Left ventricle myocardium superior (tissue), 1 donor: ENCODE data around the gene METRNL. TPM values are rescaled to one million over a fixed set of nuclear protein-coding genes. Genes with fewer than 3 reads are reported as not detected.
A peak's percentile ranks its signal among the peaks of the same experiment; 100 is the strongest.
"Not testable (repeated sequence)": the region's sequence is repeated elsewhere in the genome, so short reads cannot be mapped to it uniquely, and the experiment has no call there.

Experiments used
- ATAC-seq: fragments of 200-7000 bp; cut with Tn5 transposase; one replicate; pipeline ENCODE4 v1.9.1; 2020; ENCODE audit warnings: mild to moderate bottlenecking, moderate library complexity
- DNase-seq: peaks from one replicate; pipeline ENCODE4 v3.0.0-alpha.2; 2020
- intact Hi-C: fragments of 100-400 bp; cut with micrococcal nuclease; formaldehyde crosslinking; loops from one replicate; pipeline ENCODE4 v1.11.0; 2022
- total RNA-seq: library from RNA; stranded (reverse); fragmentation: NEBNext Ultra II Directional; extraction: Animal tissue kit (Norgen Biotek cat#: 25700); gene quantifications from one replicate; pipeline ENCODE4 v1.2.1, GENCODE V29; 2021
- donor health status: DM: no; HTN: yes; CAD: no; lungs with severe emphysema.

The METRNL gene
- total RNA-seq, 1 donor from 2014 or later, result 68.4 TPM

DNA sequence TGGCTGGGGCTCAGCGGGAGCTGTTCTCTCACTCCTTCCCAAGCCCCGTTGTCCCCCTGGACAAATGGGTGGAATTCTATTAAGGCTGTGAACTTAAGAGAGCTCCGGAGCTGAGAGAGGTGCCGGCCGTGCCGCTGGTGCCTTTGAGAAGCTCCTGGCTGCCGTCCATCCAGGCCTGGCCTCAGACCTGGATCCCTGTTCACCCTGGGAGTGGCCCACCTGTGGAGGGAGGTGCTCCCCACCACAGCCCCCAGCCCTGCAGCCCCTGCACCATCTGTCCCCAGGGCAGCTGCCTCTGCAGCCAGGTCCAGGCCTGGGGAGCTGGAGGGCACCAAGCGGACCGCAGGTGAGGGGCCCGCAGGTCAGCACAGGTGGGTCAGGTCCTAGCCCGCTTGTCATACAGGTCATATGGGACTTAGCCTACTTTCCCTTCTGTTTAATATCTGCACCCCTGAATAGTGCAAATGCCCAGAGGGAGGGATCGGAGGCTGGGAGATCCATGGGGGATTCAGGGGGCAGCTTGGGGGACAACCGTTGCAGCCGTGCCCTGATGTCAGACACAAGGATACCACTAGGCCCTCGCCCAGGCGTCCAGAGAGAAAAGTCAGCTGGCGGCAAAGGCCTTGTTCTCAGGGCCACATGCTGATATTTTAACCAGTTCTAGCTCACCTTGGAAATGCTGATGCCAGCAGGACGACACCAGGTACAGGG is 15.2 kb upstream of the METRNL start:
- DNase-seq, result peak; percentile 21
- intact Hi-C loops, result no loop called here
- no peak for ATAC-seq

DNA sequence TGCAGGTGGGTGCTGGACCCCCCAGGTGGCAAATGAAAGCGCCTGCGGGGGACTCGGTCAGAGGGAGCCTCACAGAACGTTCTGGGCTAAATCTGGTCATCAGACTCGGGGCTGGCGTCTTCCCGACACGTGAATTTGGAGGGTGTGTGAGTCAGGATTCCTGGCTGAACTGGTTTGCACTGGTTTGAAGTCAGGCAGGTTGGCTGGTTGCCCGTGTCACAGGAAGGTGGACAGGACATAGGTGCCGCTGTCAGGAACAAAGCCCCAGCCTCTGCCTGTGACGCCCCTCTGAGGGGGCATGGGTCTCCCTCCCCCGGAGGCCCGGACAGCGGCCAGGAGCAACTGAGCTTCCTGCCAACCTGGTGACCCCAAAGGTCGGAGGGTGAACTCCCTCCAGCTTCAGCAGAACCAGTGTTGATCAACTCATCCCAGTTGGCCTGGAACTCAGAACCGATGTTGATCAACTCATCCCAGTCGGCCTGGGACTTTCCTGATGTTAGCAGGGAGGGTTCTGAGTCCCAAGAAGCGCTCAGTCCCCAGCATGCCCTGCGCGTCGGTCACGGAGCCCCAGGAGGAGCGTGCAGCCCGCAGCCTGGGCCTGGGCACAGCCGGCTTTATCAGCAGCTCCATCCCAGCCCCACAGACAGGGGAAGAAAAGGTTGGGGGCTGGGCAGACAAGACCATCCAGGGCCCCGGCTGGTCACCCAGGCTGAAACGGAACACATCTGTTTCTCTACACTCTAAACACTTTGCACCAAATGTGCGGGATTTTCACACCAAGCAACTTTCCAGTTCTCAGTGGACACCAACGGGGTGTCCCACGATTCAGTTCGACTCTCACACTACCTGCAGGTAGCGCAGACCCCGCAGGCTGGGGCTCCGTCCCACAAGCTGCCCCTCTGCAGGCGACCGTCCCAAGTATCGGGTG is 14.4 kb upstream of the METRNL start:
- ATAC-seq (peak; percentile 50), DNase-seq (peak; percentile 63)

DNA sequence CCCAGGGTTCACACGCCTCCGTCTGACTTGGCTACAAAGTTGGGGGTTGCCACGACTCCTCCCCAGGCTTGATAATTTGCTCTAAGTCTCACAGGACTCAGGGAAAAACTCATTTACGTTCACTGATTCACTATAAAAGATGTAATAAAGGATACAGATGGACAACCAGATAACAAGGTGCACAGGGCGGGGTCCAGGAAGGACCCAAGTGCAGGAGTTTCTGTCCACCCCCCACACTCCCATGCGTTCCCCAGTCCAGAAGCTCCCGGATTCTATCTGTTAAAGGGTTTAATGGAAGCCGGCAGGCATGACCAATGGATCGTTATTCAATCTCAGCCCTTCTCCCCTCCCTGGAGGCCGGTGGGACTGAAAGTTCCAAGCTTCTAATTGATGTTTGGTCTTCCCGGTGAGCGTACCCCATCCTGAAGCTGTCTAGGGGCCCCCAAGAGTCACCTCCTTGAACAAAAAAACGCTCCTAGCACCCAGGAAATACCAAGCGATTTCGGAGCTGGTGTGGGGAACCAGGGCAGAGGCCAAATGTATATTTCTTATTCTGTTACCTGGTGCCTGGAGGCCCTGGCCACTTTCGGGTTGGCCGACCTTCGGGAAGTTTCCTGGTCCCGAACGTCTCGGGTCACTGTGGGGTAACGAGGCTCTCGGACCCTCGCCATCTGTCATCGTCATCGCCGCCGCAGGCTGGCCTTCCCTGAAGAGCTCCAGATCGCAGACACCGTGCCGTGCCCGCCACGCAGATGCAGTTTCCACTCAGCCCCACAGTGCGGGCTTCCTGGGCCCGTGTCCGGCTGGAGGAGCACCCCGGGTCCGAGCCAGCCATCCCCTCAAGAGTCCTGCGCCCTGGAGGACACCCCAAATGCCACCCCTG is 13.5 kb upstream of the METRNL start:
- intact Hi-C loops, result no loop called here
- DNase-seq (peak; percentile 23), ATAC-seq (no peak)

More for the DNA sequence above, 14.4 kb upstream of the METRNL start:
- intact Hi-C loops, result no loop called here

DNA sequence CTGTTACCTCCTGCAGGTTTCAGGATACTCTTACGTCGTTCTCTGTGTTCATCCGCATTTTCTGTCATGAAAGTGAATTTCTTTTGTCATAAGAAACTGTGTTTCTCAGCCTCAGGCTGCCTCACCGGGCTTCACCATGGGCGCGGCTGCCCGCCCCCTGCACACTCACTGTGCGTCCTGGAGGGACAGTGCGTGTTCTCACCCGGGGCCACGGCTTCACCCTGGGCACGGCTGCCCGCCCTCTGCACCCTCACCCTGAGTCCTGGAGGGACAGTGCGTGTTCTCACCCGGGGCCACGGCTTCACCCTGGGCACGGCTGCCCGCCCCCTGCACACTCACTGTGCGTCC is 12.9 kb upstream of the METRNL start:
- intact Hi-C loops, ATAC-seq, DNase-seq: not testable (repeated sequence)

- DNase-seq, result peak; percentile 22
- no peak for ATAC-seq
- intact Hi-C loops, result no loop called here
These were observed 12.2 kb upstream of the METRNL start for GRCh38 chr17:83067071-83067717.

- DNase-seq (peak; percentile 12), ATAC-seq (no peak)
- intact Hi-C loops, result no loop called here
These were observed 11.6 kb upstream of the METRNL start for GRCh38 chr17:83067718-83068261.

DNA sequence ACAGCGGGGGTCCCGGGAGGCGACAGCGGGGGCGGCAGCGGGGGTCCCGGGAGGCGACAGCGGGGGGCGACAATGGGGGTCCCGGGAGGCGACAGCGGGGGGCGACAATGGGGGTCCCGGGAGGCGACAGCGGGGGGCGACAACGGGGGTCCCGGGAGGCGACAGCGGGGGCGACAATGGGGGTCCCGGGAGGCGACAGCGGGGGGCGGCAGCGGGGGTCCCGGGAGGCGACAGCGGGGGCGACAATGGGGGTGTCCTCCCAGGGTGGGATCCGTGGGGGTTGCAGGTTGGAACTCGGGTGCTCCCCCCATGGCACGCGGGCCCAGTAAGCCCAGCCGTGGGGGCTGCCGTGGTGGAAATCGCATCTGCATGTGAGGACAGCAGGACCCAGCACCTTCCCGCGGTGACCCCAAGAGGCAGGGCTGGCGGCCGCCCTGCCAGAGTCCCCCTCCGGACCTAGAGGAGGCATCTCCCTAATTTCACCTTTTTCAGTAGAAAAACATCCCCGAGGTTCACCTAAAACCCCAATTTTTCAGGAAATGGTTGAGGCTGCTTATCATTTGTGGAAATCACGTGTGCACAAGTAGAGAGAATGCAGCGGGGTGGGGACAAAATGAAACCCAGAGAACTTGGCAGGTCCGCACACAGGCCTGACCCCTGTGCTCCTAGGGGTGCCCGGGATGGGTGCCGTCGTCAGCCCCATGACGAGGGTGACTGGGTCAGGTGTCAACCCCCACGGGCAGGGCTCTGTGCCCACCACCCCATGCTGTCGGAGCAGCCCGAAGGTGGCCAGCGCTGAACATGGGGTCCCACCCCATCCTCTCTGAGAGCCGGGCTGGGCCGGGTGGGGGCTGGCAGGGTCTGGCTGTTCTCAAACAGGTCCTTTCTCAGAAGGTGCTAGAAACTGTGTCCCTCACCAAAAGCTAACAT is 10.5 kb upstream of the METRNL start:
- no peak for ATAC-seq
- intact Hi-C loops, result no loop called here
- peak; percentile 29 for DNase-seq

DNA sequence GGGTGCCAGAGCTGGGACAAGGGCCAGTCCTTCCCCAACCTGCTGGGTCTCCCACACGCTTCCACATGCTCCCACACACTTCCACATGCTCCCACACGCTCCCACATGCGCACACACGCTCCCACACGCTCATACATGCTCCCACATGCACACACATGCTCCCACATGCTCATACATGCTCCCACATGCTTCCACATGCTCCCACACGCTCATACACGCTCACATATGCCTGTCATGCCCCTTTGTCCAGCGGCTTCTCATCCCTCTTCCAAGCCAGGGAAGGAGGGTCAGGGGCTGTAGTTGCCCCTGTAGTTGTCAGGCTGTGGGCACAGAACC is 9.9 kb upstream of the METRNL start:
- DNase-seq (no peak), ATAC-seq (no peak)
- intact Hi-C loops, result no loop called here

GRCh38 chr17:83069931-83070742 is 9.3 kb upstream of the METRNL start:
- DNase-seq (peak; percentile 20), ATAC-seq (no peak)
- intact Hi-C loops, result no loop called here

DNA sequence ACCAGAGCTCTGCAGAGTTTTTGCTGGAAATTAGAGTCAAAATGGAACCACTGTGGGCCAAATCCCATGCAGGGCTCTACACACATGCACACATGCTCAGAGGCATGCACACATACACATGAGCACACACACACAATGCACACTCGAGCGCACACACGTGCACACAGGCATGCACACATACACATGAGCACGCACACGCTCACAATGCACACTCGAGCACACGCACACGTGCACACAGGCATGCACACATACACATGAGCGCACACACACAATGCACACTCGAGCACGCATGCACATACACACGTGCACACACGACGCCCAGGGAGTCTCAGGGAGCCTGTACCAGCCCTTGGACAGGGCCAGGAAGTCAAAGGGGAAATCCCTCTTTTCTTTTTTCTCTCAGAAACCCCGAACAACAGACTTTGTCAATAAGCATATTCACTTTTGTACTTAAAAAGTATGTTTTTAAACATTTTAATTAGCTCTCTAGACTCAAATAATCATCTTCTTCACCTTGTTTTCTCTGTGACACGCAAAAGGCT is 8.5 kb upstream of the METRNL start:
- ATAC-seq (no peak), DNase-seq (no peak)
- intact Hi-C loops, result no loop called here

- no peak for ATAC-seq
- intact Hi-C loops, result no loop called here
- DNase-seq, result no peak
These were observed 8.0 kb upstream of the METRNL start for GRCh38 chr17:83071365-83071764.

GRCh38 chr17:83071966-83072562 is 7.3 kb upstream of the METRNL start:
- no peak for DNase-seq
- intact Hi-C loops, result no loop called here
- no peak for ATAC-seq

- intact Hi-C loops, result no loop called here
- ATAC-seq (no peak), DNase-seq (no peak)
These were observed 6.6 kb upstream of the METRNL start for GRCh38 chr17:83072600-83073358.

- peak; percentile 50 for ATAC-seq
These were observed 5.9 kb upstream of the METRNL start for GRCh38 chr17:83073389-83074063.

More at GRCh38 chr17:83073389-83074063, 5.9 kb upstream of the METRNL start:
- intact Hi-C loops, result no loop called here
- DNase-seq, result peak; percentile 67
